Sciatic nerve (tissue), 2 donors: ENCODE data around the gene NR2C2AP. TPM values are rescaled to one million over a fixed set of nuclear protein-coding genes. Genes with fewer than 3 reads are reported as not detected.
"Not testable (repeated sequence)": the region's sequence is repeated elsewhere in the genome, so short reads cannot be mapped to it uniquely, and the experiment has no call there.

ENCODE experiments used
- ATAC-seq: fragments of 200-7000 bp; cut with Tn5 transposase; one replicate; pipeline ENCODE4 v1.9.1; 2020; ENCODE audit warnings: mild to moderate bottlenecking, moderate library complexity
- DNase-seq: peaks from one replicate; pipeline ENCODE4 v3.0.0-alpha.2; 2020; ENCODE audit warnings: low spot score
- intact Hi-C: fragments of 100-400 bp; cut with DNase I; formaldehyde crosslinking; loops from one replicate; pipeline ENCODE4 v1.14.2; 2022
- total RNA-seq: library from RNA; stranded (reverse); fragmentation: NEBNext Ultra II Directional; extraction: Animal tissue kit (Norgen Biotek cat#: 25700); gene quantifications from one replicate; pipeline ENCODE4 v1.2.1, GENCODE V29; 2021
- donor health status: DM: no; HTN: no; CAD: no.
- donor health status: DM: no; HTN: no; CAD: no.

The NR2C2AP gene, protein sequence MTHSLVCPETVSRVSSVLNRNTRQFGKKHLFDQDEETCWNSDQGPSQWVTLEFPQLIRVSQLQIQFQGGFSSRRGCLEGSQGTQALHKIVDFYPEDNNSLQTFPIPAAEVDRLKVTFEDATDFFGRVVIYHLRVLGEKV
- 9.2 TPM for total RNA-seq

DNA sequence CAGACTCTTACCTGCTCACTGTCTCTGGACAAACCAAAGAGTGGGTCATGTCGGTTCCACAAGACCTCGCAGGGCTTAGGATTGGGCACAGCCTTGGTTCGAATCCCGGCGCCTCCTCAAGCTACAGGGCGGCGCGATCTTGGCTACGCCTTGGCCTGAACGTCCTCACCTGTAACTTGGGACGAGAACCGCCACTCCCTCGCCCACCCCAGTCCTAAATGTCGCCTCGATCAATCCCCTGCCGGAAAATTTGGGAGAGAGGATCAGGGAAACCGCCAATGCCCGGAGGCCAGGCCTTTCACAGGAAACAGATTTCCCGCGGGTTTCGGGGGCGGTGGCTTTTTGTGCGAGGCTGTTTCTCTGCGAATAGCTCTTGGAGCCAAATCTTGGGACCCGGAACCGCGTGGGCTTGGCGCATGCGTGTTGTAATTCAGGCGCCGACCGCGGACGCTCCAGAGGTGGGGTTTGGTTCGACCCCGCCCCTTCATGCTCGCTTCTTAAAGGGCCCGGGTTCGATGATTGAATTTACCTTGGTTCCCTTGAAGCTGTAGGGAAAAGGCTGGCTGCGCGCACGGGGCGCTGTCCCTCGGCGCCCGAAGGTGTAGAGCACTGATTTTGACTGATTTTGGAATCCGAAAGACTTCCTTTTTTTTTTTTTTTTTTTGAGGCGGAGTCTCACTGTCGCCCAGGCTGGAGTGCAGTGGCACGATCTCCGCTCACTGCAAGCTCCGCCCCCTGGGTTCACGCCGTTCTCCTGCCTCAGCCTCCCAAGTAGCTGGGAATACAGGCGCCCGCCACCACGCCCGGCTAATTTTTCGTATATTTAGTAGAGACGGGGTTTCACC, at the start of gene NR2C2AP:
TSS of gene NR2C2AP (minus strand) at position 403 of the 845 bp plus-strand sequence. CDS start at position 49, 354 bp downstream.
- DNase-seq, result peak; percentile 96
- intact Hi-C loops, result no loop called here
- peak; percentile 97 for ATAC-seq

DNA sequence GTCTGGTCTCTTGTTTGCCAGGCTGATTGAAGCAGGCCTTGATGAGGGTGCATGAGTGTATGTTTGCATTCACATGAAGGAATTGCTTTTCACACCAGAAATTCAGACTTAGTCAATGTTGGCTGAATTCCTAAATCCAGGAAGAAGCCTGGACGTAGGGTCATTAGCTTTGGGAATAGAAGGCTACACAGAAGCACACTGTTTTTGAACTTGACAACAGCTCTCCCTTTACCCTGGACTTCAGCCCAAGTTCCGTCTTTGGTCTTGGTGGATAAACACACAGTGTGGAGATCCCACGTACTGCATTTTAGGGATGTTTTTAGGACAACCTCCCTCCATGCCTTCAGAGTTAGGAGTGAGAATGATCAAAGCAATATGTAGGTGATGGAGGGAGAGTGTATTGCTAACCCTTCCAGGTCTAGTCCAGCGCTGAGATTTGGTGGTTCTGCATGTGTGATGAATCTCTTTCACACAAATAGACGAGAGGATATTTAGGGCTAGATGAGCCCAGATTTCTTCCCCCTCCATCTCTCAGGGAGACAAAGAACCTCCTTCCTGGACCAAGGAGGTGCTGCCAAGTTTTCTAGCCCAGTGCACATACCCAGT, 47.1 kb upstream of the NR2C2AP start:
- DNase-seq, result no peak
- intact Hi-C loops, result no loop called here
- no peak for ATAC-seq

DNA sequence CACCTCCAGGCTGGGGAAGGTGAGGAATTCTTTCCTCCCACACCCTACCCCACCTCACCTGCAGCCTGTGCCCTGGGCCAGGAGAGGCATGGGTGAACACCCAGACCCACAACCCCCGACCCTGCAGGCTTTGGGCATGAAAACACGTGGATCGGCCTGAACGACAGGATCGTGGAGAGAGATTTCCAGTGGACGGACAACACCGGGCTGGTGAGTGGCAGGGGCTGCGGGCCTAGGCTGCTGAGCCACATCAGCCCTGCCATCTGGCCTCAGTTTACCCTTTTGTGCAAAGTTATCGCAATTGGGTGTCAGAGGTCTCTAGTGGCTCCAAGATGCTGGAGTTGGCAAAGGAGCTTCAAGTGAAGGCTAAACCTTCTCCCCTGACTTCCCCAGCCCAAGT, 37.3 kb upstream of the NR2C2AP start:
- intact Hi-C loops, result no loop called here
- DNase-seq (no peak), ATAC-seq (no peak)

DNA sequence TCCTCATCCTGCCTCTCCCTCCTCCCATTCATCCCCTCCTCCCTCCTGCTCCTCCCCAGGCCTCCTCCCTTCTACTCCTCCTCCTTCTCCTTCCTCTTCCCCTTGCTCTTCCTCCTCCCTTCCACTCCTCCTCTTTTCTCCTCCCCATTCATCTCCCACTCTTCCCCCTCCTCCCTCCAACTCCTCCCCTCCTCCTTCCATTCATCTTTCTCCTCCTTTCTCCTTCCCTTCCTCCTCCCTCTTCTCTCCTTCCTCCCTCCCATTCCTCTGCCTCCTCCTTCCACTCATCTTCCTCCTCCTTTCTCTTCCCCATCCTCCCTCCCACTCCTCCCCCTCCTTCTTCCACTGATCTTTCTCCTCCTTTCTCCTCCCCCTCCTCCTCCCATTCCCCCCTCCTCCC, 36.5 kb upstream of the NR2C2AP start:
- DNase-seq (no peak), ATAC-seq (no peak)
- intact Hi-C loops, result no loop called here

DNA sequence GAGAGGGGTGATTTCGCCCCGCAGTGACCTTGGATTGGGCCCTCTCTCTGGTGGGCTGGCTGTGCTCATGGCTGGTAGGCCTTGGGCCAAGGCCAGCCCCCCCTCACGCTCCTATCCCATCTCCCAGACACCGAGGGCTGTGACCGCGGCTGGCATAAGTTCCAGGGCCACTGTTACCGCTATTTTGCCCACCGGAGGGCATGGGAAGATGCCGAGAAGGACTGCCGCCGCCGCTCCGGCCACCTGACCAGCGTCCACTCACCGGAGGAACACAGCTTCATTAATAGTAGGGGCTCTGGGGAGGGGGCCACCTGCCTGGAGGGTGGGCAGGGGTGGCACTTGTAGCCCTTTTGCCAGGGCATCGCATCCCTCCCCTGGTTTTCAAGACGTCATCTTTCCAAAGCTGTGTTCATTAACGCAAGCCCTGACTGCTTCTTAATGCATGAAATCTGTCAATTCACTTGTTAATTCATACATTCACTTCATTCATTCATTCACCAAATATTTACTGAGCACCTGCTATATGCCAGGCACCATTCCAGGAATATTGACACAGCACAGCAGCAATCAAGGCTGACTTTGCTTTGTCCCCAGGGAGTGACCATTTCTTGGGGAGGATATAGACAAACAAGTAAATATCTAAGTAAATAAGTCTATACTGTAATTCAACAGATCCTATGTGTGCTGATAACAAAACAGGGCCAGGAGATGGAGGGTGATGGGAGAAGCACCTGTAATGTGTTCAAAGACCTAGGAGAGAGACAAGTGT, 35.1 kb upstream of the NR2C2AP start:
- no peak for ATAC-seq
- no peak for DNase-seq
- intact Hi-C loops, result no loop called here

DNA sequence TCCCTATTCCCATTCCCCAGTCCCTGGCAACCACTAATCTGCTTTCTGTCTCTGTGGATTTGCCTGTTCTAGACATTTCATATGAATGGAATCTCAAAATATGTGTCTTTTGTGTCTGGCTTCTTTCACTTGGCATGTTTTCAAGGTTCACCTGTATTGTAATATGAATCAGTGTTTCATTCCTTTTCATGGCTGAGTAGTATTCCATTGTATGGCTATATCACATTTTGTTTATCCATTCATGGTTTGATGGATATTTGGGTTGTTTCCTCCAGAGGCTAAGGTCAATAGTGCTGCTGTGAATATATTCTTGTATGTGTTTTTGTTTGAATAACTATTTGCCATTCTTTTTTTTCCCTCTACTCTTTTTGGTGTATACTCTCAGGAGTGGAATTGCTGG, 33.0 kb upstream of the NR2C2AP start:
- no peak for DNase-seq
- ATAC-seq, result no peak
- intact Hi-C loops, result no loop called here

DNA sequence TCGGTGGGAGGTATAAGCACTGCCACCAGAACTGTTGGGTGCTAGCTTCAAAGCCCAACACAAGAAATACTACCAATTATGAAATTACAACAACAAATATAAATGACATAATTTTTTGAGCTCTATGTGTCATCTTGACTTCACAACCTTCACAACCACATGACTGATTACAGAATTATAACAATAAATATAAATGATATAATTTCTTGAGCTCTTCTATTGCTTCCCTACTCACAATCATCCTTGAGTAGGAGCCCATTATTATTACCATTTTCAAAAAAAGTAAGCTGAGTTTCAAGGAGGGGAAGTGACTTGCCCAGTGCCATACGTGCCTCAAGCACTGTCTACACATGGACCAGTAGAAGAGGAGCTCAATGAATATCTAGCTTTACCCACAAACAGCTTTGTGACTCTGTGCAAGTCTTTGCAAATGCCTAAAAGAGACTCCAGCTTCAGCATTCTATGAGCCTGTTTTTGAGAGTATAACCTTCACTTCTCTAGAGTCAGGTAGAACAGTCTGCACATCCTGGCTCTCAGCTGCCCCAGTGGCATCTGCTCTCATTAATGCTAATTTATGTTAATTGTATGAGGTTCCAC, 31.1 kb upstream of the NR2C2AP start:
- DNase-seq (no peak), ATAC-seq (no peak)
- intact Hi-C loops, result no loop called here

DNA sequence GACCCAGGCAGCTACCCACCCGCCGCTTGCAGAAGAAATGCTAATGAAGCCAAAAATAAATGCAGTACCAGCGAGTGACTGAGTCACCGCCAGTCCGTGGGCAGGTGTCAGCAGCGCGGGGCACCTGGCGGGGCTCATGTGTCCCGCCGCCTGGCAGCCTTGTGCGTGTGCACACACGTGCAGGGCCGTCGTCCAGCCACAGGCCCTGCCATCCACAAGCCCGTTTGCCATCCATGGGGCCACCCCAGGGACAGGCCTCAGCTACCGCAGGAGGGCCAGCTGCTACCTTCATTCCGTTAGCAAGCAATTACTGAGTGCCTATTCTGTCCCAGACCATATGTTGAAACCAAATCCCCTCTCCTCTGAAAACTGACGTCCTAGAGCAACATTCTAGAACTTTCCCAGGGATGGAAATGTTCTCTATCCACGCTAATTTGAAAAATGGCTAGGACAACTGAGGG, 29.1 kb upstream of the NR2C2AP start:
- intact Hi-C loops, result no loop called here
- ATAC-seq (no peak), DNase-seq (no peak)

DNA sequence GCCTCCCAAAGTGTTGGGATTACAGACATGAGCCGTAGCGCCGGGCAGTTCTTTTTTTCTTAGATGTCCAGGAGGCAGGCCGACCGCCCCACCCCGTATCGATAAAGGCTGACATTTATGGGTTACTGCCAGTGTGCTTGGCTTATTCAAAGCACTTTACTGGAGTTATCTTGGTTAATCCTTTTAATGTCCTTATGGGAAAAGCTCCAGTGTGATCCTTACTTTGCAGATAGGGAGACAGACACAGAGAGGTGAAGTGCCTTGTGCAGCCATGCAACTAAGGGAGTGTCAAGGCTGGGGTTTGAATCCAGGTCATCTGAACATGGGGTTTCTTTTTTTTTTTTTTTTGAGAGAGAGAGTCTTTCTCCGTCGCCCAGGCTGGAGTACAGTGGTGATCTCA, 27.8 kb upstream of the NR2C2AP start:
- intact Hi-C loops, result no loop called here

DNA sequence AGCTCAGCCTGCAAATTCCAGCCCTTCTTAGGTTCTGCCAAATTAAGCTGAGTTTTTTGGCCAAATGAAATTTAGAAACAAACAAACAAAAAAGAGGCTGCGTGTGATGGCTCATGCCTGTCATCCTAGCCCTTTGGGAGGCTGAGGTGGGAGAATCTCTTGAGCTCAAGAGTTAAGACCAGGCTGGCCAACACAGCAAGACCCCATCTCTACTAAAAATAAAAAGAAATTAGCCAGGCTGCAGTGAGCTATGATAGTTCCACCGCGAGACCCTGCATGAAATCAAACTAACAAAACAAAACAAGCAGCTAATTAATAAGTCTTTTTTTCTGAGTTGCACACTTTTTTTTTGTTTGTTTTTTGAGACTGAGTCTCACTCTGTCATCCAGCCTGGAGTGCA, 26.5 kb upstream of the NR2C2AP start:
- ATAC-seq (no peak), DNase-seq (no peak)
- intact Hi-C loops, result no loop called here

More for the DNA sequence above, 27.8 kb upstream of the NR2C2AP start:
- no peak for ATAC-seq
- DNase-seq, result no peak

DNA sequence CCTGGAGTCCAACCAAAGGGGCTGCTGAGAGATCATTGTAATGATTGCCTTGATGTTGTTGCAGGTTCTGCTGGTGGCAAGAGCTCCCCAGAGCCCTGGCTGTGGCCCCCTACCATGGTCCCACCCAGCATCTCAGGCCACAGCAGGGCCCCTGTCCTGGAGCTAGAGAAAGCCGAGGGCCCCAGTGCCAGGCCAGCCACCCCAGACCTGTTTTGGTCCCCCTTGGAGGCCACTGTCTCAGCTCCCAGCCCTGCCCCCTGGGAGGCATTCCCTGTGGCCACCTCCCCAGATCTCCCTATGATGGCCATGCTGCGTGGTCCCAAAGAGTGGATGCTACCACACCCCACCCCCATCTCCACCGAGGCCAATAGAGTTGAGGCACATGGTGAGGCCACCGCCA, 24.0 kb upstream of the NR2C2AP start:
- intact Hi-C loops, result no loop called here
- ATAC-seq, result no peak
- no peak for DNase-seq

DNA sequence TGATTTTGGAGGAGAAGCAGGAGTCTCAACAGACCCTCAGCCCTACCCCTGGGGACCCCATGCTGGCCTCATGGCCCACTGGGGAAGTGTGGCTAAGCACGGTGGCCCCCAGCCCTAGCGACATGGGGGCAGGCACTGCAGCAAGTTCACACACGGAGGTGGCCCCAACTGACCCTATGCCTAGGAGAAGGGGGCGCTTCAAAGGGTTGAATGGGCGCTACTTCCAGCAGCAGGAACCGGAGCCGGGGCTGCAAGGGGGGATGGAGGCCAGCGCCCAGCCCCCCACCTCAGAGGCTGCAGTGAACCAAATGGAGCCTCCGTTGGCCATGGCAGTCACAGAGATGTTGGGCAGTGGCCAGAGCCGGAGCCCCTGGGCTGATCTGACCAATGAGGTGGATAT, 23.4 kb upstream of the NR2C2AP start:
- no peak for DNase-seq
- intact Hi-C loops, result no loop called here
- ATAC-seq, result no peak

DNA sequence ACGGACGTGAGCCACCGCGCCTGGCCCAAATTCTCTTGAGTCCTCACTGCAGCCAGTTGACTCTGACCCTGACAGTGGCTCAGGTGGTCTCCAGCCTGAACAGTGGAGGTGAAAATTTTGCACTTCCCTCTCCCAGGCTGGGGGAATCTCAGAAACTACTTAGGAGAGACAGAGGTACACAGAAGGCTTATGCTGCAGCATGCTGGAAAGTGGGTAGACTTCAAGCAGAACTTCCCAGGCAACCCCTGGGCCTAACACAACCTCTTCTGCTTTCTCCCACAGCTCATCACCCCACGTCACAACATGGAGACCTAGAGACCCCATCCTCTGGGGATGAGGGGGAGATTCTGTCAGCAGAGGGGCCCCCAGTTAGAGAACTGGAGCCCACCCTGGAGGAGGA, 23.0 kb upstream of the NR2C2AP start:
- DNase-seq (no peak), ATAC-seq (no peak)
- intact Hi-C loops, result no loop called here

DNA sequence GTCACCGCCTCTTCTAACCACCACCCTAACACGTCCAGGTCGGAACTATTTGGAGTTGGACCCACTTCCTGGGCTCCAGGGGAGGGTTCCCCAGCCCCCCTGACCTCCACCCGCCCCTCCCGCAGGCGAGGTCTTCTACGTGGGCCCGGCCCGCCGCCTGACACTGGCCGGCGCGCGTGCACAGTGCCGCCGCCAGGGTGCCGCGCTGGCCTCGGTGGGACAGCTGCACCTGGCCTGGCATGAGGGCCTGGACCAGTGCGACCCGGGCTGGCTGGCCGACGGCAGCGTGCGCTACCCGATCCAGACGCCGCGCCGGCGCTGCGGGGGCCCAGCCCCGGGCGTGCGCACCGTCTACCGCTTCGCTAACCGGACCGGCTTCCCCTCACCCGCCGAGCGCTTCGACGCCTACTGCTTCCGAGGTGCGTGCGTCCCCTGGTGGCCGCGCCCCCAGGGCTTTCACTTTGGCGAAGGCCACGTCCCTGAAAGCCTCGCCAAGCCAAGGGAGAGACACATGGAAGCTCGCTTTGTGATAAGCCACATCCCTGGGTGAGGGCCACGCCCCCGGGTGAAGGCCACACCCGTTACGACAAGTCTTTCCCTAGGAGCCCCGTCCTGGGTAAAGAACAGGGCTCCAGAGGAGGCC, 21.8 kb upstream of the NR2C2AP start:
- DNase-seq, result peak; percentile 78
- intact Hi-C loops, result no loop called here
- peak; percentile 15 for ATAC-seq

DNA sequence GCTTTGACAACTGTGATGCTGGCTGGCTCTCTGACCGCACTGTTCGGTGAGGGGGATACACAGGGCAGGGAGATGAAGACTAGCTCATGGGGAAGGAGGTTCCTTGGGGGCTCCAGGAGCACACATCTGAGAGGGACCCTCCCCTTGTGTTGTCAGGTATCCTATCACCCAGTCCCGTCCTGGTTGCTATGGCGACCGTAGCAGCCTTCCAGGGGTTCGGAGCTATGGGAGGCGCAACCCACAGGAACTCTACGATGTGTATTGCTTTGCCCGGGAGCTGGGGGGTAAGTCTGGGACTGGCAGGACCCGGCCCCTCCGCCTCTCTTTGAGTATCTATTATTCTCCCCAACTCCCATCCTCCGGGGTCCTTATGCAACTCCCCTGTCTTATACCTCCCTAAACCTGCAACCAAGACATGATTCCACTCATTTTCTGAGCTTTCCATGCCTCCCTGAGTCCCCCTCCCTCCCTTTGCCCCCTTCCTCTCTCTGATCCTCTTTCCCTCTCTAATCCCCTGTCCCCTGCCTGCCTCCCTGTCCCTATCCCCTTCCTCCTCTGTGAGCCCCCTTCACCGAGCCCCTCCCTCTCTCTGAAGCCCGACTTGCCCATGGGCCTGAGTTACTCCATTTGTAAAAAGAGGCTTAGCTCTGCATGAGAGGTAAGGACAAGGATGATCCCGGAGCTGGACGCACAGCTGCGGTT, 21.1 kb upstream of the NR2C2AP start:
- intact Hi-C loops, result no loop called here
- no peak for DNase-seq
- ATAC-seq, result no peak

DNA sequence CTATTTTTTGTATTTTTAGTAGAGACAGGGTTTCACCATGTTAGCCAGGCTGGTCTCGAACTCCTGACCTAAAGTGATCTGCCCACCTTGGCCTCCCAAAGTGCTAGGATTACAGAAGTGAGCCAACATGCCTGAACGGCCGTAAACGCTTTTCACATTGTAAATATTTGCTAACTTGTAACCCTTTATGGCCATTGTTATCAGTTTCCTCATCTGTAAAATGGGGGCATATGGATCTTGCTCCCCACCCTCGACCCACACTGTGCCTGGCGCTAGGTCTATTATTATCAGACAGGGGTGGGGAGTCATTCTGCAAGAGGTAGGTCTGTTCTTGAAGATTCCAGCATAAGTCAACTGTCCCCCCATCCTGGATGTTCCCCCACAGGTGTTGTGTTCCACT, 20.4 kb upstream of the NR2C2AP start:
- intact Hi-C loops, result no loop called here
- DNase-seq (no peak), ATAC-seq (no peak)

DNA sequence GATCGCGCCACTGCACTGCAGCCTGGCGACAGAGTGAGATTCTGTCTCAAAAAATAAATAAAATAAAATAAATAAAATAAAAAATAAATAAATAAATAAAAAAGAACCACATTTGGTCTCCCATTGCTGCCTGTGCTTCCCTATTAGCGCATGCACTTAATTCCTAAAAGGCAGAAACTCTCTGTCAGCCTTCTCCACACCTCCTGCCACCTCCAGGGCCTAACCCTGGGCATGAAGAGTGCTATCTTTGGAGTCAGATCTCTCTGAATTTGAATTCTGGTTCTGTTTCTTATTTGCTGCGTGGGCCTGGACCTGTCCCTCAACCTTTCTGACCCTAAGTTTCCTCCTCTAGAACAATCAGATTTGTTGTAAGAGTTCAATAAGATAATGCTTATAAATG, 19.8 kb upstream of the NR2C2AP start:
- intact Hi-C loops, result no loop called here
- ATAC-seq, result no peak
- no peak for DNase-seq

DNA sequence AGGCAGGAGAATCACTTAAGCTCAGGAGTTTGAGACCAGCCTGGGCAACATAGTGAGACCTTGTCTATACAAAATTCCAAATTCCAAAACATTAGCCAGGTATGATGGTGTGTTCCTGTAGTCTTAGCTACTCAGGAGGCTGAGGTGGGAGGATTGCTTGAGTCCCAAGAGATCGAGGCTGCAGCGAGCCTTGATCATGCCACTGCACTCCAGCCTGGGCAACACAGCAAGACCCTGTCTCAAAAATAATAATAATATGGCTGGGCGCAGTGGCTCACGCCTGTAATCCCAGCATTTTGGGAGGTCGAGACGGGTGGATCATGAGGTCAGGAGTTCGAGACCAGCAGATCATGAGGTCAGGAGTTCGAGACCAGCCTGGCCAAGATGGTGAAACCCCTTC, 17.8 kb upstream of the NR2C2AP start:
- ATAC-seq, intact Hi-C loops, DNase-seq: not testable (repeated sequence)
